Astrocyte of the spinal cord (primary cell): ENCODE results near the gene HK1.
A peak's percentile ranks its signal among the peaks of the same experiment; 100 is the strongest.

ENCODE experiments used
- DNase-seq: peaks from one replicate; pipeline ENCODE4 v3.0.0; 2011; ENCODE audit warnings: low read depth, low spot score
- H3K4me3 ChIP-seq: 2 replicates; pipeline ENCODE4 v1.5.1; 2011; ENCODE audit warnings: low read depth, mild to moderate bottlenecking, low read length, moderate library complexity
- in situ Hi-C: cut with HindIII; loops from 2 replicates; pipeline ENCODE4 v1.10.0; 2017; ENCODE audit warnings: low sequenced_read_pairs
- TF ChIP-seq, protein P1 (sequence below): IDR thresholded peaks from 2 replicates; pipeline ENCODE4 v1.5.1; 2012; ENCODE audit warnings: low read depth, mild to moderate bottlenecking, low read length, inconsistent platforms

The HK1 gene

DNA sequence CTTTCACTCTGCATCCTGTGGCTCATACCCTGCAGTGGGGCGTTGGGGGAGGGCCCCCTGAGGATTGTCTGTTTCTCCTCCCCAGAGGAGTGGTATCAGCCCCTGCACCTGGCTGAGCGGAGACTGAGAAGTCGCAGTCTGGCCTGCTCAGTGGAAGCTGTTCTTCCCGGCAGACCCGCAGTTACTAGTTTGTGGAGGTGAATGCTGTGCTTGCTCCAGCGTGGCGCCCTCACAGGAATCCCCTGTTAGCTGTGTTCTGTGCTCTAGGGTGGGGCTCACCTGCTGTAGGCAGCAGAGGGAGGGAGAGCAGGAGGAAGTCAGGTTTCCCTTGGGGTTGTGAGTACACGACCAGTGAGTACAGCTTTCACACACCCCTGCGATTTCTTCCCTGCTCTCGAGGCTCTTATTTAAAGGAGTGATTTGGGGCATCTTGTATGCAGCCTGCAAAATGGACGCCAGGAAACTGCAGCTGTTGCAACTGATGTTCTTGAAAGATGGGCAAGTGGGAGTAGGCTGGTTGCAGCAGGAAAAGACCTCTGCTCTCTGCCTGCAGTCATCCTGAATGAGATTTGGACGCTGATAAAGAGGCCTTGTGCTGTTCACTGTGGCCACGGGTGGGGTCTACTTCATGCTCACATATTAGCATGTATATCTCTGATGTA, 66.4 kb downstream of the HK1 start:
- H3K4me3 ChIP-seq: no peak overlapping the region
- in situ Hi-C loops: no loop called here
- no peak for DNase-seq

DNA sequence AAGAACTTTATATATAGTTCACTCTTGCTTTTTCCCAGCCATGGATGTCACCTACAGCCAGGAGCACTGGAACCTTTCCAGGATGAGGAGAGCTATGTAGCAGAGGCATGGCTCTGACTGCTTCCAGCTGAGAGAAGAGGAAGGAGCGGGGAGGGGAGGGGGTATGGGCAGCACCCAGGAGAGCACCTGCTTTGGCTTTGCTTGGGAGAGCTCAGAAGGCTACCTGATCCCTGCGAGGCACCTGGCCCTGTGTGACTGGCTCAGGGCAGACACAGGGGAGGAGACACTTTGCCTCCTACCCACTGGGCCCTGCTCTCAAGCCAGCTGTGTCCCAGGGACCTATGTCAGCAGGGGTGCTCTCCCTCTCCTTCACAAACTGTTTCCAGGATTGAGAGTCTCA, 67.1 kb downstream of the HK1 start:
- in situ Hi-C loops: no loop called here
- TF ChIP-seq, protein P1, sequence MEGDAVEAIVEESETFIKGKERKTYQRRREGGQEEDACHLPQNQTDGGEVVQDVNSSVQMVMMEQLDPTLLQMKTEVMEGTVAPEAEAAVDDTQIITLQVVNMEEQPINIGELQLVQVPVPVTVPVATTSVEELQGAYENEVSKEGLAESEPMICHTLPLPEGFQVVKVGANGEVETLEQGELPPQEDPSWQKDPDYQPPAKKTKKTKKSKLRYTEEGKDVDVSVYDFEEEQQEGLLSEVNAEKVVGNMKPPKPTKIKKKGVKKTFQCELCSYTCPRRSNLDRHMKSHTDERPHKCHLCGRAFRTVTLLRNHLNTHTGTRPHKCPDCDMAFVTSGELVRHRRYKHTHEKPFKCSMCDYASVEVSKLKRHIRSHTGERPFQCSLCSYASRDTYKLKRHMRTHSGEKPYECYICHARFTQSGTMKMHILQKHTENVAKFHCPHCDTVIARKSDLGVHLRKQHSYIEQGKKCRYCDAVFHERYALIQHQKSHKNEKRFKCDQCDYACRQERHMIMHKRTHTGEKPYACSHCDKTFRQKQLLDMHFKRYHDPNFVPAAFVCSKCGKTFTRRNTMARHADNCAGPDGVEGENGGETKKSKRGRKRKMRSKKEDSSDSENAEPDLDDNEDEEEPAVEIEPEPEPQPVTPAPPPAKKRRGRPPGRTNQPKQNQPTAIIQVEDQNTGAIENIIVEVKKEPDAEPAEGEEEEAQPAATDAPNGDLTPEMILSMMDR: no peak
- DNase-seq: no peak
- no peak overlapping the region for H3K4me3 ChIP-seq

More for the DNA sequence above, 66.4 kb downstream of the HK1 start:
- TF ChIP-seq, protein P1: no peak

DNA sequence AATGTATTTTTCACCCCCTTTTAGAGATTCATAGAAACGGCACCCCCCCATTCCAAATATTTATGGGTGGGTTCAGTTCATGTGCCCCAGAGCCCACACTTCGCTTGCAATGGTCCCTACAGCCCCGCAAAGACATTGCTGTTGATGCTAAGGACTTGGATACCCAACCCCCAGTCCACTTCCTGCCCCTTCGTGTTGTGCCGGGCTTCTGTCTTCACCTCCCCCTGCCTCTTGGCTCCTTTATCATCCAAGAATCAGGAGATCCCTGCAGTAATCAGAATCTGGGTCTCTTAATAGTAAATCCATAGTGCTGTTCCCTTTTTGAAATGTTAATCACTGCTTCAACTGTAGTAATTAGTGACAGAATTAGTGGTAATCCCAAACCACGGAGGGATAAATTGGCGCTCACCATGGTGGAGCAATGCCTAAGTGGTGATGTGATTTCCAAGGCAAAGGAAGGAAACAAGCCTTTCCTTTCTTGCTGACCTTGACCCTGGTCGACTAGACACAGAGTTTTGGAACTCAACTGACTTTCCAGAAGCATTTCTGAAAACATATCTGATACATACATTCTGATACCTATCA, 67.7 kb downstream of the HK1 start:
- H3K4me3 ChIP-seq: no peak overlapping the region
- in situ Hi-C loops: no loop called here
- DNase-seq: no peak
- TF ChIP-seq, protein P1: no peak

DNA sequence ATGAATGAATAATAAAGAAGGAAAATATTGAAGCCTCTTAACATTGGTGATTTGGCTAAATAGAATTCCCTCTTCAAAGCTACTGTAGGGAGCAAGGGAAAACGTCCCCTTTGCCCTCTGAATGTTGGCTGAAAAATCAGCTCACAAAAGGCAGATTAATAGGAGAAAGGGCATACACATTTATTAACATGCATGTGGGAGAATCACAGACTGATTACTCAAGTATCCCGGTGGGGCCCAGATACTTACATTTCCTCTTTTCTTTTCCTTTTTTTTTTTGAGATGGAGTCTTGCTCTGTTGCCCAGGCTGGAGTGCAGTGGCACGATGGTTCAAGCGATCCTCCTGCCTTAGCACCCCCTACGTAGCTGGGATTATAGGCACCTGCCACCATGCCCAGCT, 68.5 kb downstream of the HK1 start:
- in situ Hi-C loops: no loop called here
- no peak for DNase-seq
- H3K4me3 ChIP-seq: no peak overlapping the region

GRCh38 chr10:69348816-69349541, 70.7 kb downstream of the HK1 start:
- in situ Hi-C loops: no loop called here
- H3K4me3 ChIP-seq: no peak overlapping the region
- TF ChIP-seq, protein P1: no peak
- DNase-seq: peak; percentile 92

More for the DNA sequence above, 68.5 kb downstream of the HK1 start:
- TF ChIP-seq, protein P1: no peak

GRCh38 chr10:69349542-69349888, 71.2 kb downstream of the HK1 start:
- no peak overlapping the region for H3K4me3 ChIP-seq
- in situ Hi-C loops: no loop called here
- DNase-seq: no peak
- TF ChIP-seq, protein P1: no peak
